Skeletal muscle tissue (tissue), 4 donors: ENCODE results near the gene PCDHB14. TPM values are rescaled to one million over a fixed set of nuclear protein-coding genes. Genes with fewer than 3 reads are reported as not detected.
A peak's percentile ranks its signal among the peaks of the same experiment; 100 is the strongest.
"Not testable (repeated sequence)": the region's sequence is repeated elsewhere in the genome, so short reads cannot be mapped to it uniquely, and the experiment has no call there.

Source experiments
- H3K27ac ChIP-seq: one replicate; pipeline ENCODE4 v1.7.0; 2013; ENCODE audit warnings: mild to moderate bottlenecking, low read depth, low read length, inconsistent platforms
- H3K27me3 ChIP-seq, 3 donors: one replicate each; pipeline ENCODE4 v1.7.0; 2013; ENCODE audit warnings: low read length in 3 of 3; ENCODE audit not compliant: control insufficient read depth in 3 of 3, insufficient read depth in 3 of 3
- H3K36me3 ChIP-seq, 3 donors: one replicate each; pipeline ENCODE4 v1.7.0; 2013; ENCODE audit warnings: low read length in 3 of 3; ENCODE audit not compliant: control insufficient read depth in 3 of 3, insufficient read depth in 3 of 3
- H3K4me1 ChIP-seq, 3 donors: one replicate each; pipeline ENCODE4 v1.7.0; 2013; ENCODE audit warnings: low read length in 3 of 3, mild to moderate bottlenecking in 3 of 3; ENCODE audit not compliant: control insufficient read depth in 3 of 3, insufficient read depth in 3 of 3
- H3K4me3 ChIP-seq, 3 donors: one replicate each; pipeline ENCODE4 v1.7.0; 2013; ENCODE audit warnings: low read length in 3 of 3
- H3K9ac ChIP-seq, 3 donors: one replicate each; pipeline ENCODE4 v1.7.0; 2013; ENCODE audit warnings: low read length in 3 of 3, mild to moderate bottlenecking in 3 of 3, moderate library complexity in 2 of 3, low read depth in 1 of 3
- H3K9me3 ChIP-seq, 3 donors: one replicate each; pipeline ENCODE4 v1.7.0; 2013; ENCODE audit warnings: low read length in 3 of 3; ENCODE audit not compliant: control insufficient read depth in 3 of 3
- total RNA-seq: library from RNA; depleted of rRNA; stranded (reverse); fragments of >200 nt; gene quantifications from one replicate; pipeline ENCODE4 v1.2.3, GENCODE V29; 2014
- donor health status: Osteomylitis.

Gene PCDHB14
- total RNA-seq: 4.2 TPM

DNA sequence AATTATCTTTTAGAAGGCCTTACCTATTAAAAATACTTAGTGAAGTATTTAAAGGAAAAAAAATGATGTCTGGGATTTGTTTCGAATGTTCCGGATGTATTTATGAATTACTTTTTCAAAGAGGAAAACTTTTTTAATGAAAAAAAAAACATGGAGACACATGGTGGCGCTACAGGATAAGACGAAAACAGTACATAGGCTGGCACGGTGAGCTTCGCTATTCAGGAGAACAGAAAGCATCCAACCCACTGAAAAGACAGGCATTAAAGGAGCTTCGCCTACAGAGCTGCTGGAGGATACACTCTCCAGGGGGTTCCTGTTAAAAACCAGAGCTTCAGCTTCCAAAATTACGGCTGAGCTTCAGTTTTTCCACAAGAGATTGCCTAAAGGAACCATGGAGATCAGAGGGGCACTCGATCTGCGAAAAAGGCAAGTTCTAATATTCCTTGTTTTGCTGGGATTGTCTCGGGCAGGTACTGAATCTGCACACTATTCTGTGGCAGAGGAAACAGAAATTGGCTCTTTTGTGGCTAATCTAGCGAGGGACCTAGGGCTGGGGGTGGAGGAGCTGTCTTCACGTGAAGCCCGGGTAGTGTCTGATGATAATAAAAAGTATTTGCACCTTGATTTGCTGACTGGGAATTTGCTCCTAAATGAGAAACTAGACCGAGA lies at the start of gene PCDHB14:
Gene PCDHB14, plus strand, starts transcription at position 232 of the 672 bp plus-strand sequence. Its CDS starts 163 bp downstream, at position 395.
- Histone ChIP-seq H3K9ac (peak within 1 kb of the TSS in 1 of 3 donors; percentile 58), H3K27me3 (no peaks in the 10 kb centered on the region), H3K9me3 (peaks cover 14 to 35% (median 15%) of the 10 kb centered on the region in 3 donors), H3K4me3 (peak within 1 kb of the TSS; percentile 52 to 65 (median 57)), H3K4me1 (no peaks in the 10 kb centered on the region), H3K27ac (no peak within 1 kb of the TSS), H3K36me3 (no peaks in the 10 kb centered on the region)

DNA sequence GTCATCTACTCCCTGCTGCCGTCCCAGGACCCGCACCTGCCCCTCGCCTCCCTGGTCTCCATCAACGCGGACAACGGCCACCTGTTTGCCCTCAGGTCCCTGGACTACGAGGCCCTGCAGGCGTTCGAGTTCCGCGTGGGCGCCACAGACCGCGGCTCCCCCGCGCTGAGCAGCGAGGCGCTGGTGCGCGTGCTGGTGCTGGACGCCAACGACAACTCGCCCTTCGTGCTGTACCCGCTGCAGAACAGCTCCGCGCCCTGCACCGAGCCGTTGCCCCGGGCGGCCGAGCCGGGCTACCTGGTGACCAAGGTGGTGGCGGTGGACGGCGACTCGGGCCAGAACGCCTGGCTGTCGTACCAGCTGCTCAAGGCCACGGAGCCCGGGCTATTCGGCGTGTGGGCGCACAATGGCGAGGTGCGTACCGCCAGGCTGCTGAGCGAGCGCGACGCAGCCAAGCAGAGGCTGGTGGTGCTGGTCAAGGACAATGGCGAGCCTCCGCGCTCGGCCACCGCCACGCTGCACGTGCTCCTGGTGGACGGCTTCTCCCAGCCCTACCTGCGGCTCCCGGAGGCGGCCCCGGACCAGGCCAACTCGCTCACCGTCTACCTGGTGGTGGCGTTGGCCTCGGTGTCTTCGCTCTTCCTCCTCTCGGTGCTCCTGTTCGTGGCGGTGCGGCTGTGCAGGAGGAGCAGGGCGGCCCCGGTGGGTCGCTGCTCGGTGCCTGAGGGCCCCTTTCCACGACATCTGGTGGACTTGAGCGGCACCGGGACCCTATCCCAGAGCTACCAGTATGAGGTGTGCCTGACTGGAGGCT lies 48.6 kb upstream of the PCDHB14 start:
- peaks cover 5 to 16% (median 10%) of the 10 kb centered on the region in 3 donors for H3K27me3 ChIP-seq
- peaks cover 6 to 21% (median 8%) of the 10 kb centered on the region in 3 donors for H3K9me3 ChIP-seq
- H3K9ac ChIP-seq, H3K36me3 ChIP-seq, H3K4me3 ChIP-seq, H3K27ac ChIP-seq, H3K4me1 ChIP-seq: not testable (repeated sequence)

- Histone ChIP-seq H3K27me3 (peaks cover 5 to 16% (median 10%) of the 10 kb centered on the region in 3 donors), H3K9ac (no peak overlapping the region), H3K9me3 (peaks cover 6 to 21% (median 8%) of the 10 kb centered on the region in 3 donors), H3K4me3 (no peak overlapping the region), H3K27ac (no peak overlapping the region), H3K4me1 (no peaks in the 10 kb centered on the region), H3K36me3 (no peaks in the 10 kb centered on the region)
These were observed 47.2 kb upstream of the PCDHB14 start for GRCh38 chr5:141175933-141176332.

GRCh38 chr5:141177577-141178191 lies 45.5 kb upstream of the PCDHB14 start, which contains the start of gene PCDHB8:
TSS of gene PCDHB8 (plus strand) at chr5:141177790. CDS start at chr5:141178035, 245 bp downstream.
- peaks cover 6 to 21% (median 8%) of the 10 kb centered on the region in 3 donors for H3K9me3 ChIP-seq
- not testable (repeated sequence) for H3K9ac ChIP-seq, H3K27ac ChIP-seq, H3K36me3 ChIP-seq, H3K4me1 ChIP-seq, H3K4me3 ChIP-seq
- H3K27me3 ChIP-seq: peaks cover 5 to 16% (median 10%) of the 10 kb centered on the region in 3 donors

DNA sequence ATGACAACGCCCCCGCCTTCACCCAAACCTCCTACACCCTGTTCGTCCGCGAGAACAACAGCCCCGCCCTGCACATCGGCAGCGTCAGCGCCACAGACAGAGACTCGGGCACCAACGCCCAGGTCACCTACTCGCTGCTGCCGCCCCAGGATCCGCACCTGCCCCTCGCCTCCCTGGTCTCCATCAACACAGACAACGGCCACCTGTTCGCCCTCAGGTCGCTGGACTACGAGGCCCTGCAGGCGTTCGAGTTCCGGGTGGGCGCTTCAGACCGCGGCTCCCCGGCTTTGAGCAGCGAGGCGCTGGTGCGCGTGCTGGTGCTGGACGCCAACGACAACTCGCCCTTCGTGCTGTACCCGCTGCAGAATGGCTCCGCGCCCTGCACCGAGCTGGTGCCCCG lies 43.8 kb upstream of the PCDHB14 start:
- H3K27me3 ChIP-seq: peaks cover 5 to 16% (median 10%) of the 10 kb centered on the region in 3 donors
- peaks cover 9 to 30% (median 12%) of the 10 kb centered on the region in 3 donors for H3K9me3 ChIP-seq

DNA sequence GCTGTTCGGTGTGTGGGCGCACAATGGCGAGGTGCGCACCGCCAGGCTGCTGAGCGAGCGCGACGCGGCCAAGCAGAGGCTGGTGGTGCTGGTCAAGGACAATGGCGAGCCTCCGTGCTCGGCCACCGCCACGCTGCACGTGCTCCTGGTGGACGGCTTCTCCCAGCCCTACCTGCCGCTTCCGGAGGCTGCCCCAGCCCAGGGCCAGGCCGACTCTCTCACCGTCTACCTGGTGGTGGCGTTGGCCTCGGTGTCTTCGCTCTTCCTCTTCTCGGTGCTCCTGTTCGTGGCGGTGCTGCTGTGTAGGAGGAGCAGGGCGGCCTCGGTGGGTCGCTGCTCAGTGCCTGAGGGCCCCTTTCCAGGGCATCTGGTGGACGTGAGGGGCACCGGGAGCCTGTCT lies 43.3 kb upstream of the PCDHB14 start:
- not testable (repeated sequence) for H3K4me1 ChIP-seq, H3K9ac ChIP-seq, H3K36me3 ChIP-seq, H3K4me3 ChIP-seq, H3K27ac ChIP-seq
- Histone ChIP-seq H3K27me3 (peaks cover 2 to 15% (median 10%) of the 10 kb centered on the region in 3 donors), H3K9me3 (peaks cover 9 to 30% (median 12%) of the 10 kb centered on the region in 3 donors)

More for the DNA sequence above, 43.8 kb upstream of the PCDHB14 start:
- not testable (repeated sequence) for H3K4me3 ChIP-seq, H3K4me1 ChIP-seq, H3K9ac ChIP-seq, H3K36me3 ChIP-seq, H3K27ac ChIP-seq

DNA sequence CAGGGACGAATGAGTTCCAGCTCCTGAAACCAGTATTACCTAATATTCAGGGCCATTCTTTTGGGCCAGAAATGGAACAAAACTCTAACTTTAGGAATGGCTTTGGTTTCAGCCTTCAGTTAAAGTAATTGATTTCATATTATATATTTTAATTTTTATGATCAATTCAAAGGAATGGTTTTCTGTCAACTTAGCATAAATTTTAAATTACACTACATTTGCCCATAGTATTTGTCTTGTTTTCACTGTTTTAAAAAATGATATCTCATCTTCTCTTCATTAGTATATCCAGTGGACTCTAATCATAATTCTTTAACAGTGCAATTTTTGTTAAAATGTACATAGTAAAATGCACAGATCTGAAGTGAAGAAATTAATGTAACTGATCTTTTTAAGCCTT lies 42.8 kb upstream of the PCDHB14 start:
- H3K9ac ChIP-seq: no peak overlapping the region
- peaks cover 0 to 13% (median 10%) of the 10 kb centered on the region in 3 donors for H3K27me3 ChIP-seq
- H3K4me1 ChIP-seq: no peaks in the 10 kb centered on the region
- no peak overlapping the region for H3K4me3 ChIP-seq
- no peaks in the 10 kb centered on the region for H3K36me3 ChIP-seq
- no peak overlapping the region for H3K27ac ChIP-seq
- H3K9me3 ChIP-seq: peaks cover 9 to 26% (median 12%) of the 10 kb centered on the region in 3 donors

DNA sequence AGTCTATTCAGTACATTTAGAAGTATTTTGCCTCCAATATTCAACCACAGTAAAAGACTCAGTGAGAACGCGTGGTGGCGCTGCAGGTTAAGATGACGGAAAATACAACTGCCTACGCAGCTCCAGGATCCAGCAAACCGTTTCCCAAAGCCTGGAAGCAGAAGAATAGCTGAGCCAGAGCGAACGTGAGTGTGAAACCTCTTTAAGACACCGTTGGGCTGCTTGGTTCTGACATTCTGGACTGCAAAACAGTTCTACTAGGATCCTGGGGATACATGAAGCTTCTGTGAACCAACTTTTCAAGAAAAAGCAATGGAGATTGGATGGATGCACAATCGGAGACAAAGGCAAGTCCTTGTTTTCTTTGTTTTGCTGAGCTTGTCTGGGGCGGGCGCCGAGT lies 40.9 kb upstream of the PCDHB14 start, which contains the start of gene PCDHB16:
Gene PCDHB16, plus strand, starts transcription at position 140 of the 400 bp plus-strand sequence. Its CDS starts 173 bp downstream, at position 313.
- peak within 1 kb of the TSS; percentile 45 to 60 (median 49) for H3K4me3 ChIP-seq
- H3K9ac ChIP-seq: peak within 1 kb of the TSS in 2 of 3 donors; percentile 10 to 59
- H3K27me3 ChIP-seq: peaks cover 0 to 10% (median 6%) of the 10 kb centered on the region in 3 donors
- no peaks in the 10 kb centered on the region for H3K4me1 ChIP-seq
- H3K9me3 ChIP-seq: peaks cover 6 to 19% (median 12%) of the 10 kb centered on the region in 3 donors
- no peaks in the 10 kb centered on the region for H3K36me3 ChIP-seq
- H3K27ac ChIP-seq: no peak within 1 kb of the TSS

DNA sequence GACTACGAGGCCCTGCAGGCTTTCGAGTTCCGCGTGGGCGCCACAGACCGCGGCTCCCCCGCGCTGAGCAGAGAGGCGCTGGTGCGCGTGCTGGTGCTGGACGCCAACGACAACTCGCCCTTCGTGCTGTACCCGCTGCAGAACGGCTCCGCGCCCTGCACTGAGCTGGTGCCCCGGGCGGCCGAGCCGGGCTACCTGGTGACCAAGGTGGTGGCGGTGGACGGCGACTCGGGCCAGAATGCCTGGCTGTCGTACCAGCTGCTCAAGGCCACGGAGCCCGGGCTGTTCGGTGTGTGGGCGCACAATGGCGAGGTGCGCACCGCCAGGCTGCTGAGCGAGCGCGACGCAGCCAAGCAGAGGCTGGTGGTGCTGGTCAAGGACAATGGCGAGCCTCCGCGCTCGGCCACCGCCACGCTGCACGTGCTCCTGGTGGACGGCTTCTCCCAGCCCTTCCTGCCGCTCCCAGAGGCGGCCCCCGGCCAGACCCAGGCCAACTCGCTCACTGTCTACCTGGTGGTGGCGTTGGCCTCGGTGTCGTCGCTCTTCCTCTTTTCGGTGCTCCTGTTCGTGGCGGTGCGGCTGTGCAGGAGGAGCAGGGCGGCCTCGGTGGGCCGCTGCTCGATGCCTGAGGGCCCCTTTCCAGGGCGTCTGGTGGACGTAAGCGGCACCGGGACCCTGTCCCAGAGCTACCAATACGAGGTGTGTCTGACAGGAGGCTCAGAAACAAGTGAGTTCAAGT lies 38.9 kb upstream of the PCDHB14 start:
- H3K9me3 ChIP-seq: peaks cover 3 to 11% (median 7%) of the 10 kb centered on the region in 3 donors
- H3K4me3 ChIP-seq: not testable (repeated sequence)

More for the DNA sequence above, 38.9 kb upstream of the PCDHB14 start:
- H3K9ac ChIP-seq, H3K27ac ChIP-seq, H3K4me1 ChIP-seq, H3K36me3 ChIP-seq, H3K27me3 ChIP-seq: not testable (repeated sequence)
